GM12891 (cell line): ENCODE measurements around the gene FAM120AOS.
"Not testable (repeated sequence)": the region's sequence is repeated elsewhere in the genome, so short reads cannot be mapped to it uniquely, and the experiment has no call there.

Experiments used
- DNase-seq: peaks from one replicate; pipeline ENCODE4 v3.0.0; 2011; ENCODE audit warnings: low spot score; ENCODE audit not compliant: insufficient read length
- FAIRE-seq: peaks from 2 replicates; lab custom pipeline; 2011; peaks lifted over from hg19 to GRCh38; lab: Jason Lieb, UNC
- PAX5 ChIP-seq: IDR thresholded peaks from 2 replicates; pipeline ENCODE4 v1.6.1; 2011; ENCODE audit warnings: low read length, moderate library complexity, mild to moderate bottlenecking; ENCODE audit not compliant: insufficient read depth, severe bottlenecking
- POLR2A ChIP-seq: IDR thresholded peaks from 2 replicates; pipeline ENCODE4 v1.6.1; 2011; ENCODE audit warnings: low read depth, low read length, control low read depth
- POLR2AphosphoS5 ChIP-seq: IDR thresholded peaks from 2 replicates; pipeline ENCODE4 v1.6.1; 2011; ENCODE audit warnings: low read depth, low read length, control low read depth
- POU2F2 ChIP-seq: IDR thresholded peaks from 2 replicates; pipeline ENCODE4 v1.6.1; 2011; ENCODE audit warnings: low read depth, mild to moderate bottlenecking, control low read depth, low read length, moderate library complexity
- SPI1 ChIP-seq: IDR thresholded peaks from 2 replicates; pipeline ENCODE4 v1.6.1; 2011; ENCODE audit warnings: low read depth, low read length, control low read depth
- TAF1 ChIP-seq: IDR thresholded peaks from 2 replicates; pipeline ENCODE4 v1.6.1; 2011; ENCODE audit warnings: low read depth, low read length, control low read depth

Gene FAM120AOS

GRCh38 chr9:93447655-93448054 is 5.7 kb downstream of the FAM120AOS start:
- FAIRE-seq = no peak
- DNase-seq = no peak
- TF ChIP-seq POLR2A (no peak), PAX5 (no peak), TAF1 (no peak), POLR2AphosphoS5 (no peak), SPI1 (no peak), POU2F2 (no peak)

DNA sequence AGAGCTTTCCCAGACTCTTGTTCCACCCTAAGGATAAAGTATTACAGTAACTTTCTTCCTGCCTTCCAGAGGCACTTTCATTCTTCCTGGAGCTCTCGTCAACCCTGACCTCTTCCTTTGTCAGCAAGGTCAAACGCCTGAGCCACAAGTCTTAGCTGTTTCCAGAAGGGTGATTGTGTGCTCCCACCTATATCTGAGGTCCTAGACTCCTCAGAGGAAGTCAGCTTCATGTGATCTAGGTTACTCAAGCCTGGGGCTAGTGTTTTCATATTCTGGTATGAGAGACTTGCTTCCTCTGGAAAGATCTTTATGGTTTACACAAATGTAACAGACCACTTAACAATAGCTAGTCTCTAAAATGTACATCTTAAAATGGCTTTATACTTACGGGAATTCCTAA is 7.3 kb downstream of the FAM120AOS start:
- TF ChIP-seq POU2F2 (no peak), PAX5 (no peak), POLR2AphosphoS5 (no peak), SPI1 (no peak), POLR2A (no peak), TAF1 (no peak)
- no peak for DNase-seq
- no peak for FAIRE-seq

DNA sequence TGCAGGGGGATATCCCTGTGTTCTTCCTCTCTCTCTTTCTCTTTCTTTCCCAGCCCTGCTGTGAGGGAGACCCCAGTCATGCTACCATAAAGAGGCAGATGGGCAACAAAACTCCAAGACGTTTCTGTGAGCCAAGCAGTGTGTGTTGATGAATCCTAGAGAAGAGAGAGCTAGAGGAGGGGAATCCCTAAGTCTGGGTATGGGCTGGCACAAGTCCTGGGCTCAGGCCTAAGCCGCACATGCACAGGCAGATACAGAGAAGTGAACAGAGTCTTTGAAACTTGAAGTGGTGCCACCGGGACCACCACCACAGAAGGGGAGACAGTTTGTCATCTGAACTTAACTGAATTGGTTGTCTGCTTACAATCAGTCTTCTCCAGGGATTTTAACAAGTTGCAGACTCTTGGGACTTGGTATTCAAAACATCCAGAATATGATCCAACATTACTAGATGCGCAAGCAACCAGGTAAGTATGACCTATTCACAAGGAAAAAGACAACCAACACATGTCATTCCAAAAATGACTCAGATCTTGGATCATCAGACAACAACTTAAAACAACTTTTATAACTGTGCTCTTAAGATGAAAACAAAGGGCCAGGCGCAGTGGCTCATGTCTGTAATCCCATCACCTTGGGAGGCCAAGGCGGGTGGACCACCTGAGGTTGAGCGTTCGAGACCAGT is 12.3 kb downstream of the FAM120AOS start:
- FAIRE-seq = no peak
- TF ChIP-seq SPI1 (no peak), PAX5 (no peak), POLR2A (no peak), POLR2AphosphoS5 (no peak), TAF1 (no peak), POU2F2 (no peak)
- no peak for DNase-seq

GRCh38 chr9:93439301-93439700 is 14.1 kb downstream of the FAM120AOS start:
- not testable (repeated sequence) for DNase-seq, FAIRE-seq

GRCh38 chr9:93437996-93438395 is 15.4 kb downstream of the FAM120AOS start:
- TF ChIP-seq POLR2A (no peak), PAX5 (no peak), POU2F2 (no peak), TAF1 (no peak), POLR2AphosphoS5 (no peak), SPI1 (no peak)
- DNase-seq (no peak), FAIRE-seq (no peak)

DNA sequence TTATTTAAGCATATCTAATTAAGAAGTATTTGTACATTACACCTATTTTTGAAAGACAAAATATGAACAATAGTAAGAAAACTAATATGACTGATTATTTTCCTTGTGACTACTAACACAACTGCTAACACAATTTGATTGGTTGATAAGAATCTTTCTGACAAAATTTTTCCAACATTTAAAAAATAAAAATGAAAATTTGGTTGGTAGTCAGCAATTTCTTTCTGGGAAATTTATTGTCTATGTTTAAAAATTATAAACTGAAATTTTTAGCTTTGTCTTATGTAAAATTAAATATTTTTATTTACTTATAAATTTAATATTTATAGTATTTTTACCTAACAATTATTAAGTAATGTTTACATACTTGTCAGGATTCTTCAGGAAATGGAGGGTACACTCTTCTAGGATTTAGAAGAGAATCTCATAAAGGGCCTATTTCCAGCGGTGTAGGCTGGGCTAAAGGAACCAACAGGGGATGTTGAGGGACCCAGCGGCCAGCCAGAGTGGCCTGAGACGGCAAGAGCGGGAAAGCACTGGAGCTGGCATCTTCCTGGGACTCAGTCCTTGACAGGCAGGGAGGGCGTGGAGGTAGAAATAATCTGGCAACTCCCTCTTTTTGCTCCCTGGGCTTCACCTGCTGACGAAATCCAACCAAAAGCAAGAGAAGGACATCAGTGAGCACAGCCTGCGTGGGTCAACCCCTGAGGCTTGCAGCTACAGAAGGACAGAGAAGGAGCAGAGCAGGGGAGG is 16.6 kb downstream of the FAM120AOS start:
- FAIRE-seq (no peak), DNase-seq (no peak)
- TF ChIP-seq TAF1 (no peak), POU2F2 (no peak), PAX5 (no peak), POLR2AphosphoS5 (no peak), SPI1 (no peak), POLR2A (no peak)

GRCh38 chr9:93436218-93436617 is 17.2 kb downstream of the FAM120AOS start:
- DNase-seq (no peak), FAIRE-seq (no peak)
- TF ChIP-seq SPI1 = no peak
- no peak for TF ChIP-seq POLR2A
- no peak for TF ChIP-seq POU2F2
- TF ChIP-seq PAX5 = no peak
- no peak for TF ChIP-seq TAF1
- no peak for TF ChIP-seq POLR2AphosphoS5

DNA sequence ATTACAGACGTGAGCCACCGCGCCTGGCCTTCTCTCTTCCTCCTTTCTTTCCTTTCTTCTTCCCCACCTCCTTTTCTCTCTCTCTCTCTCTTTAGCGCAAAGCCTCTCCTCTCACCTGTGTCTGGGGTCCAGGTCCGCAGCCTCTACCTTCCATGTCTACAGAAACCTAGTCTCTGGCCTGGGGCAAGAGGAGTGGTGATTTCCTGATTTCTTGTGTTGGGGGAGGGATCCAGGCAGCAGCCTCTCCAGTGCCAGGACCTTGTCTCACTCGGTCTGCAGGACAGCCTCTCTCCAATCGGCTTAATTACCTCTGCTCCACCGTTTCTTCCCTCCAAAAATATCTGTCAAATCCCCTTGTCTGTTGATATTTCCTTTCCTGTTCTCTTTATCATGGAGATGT is 18.0 kb downstream of the FAM120AOS start:
- DNase-seq (no peak), FAIRE-seq (no peak)
- TF ChIP-seq POU2F2 (no peak), SPI1 (no peak), PAX5 (no peak), POLR2AphosphoS5 (no peak), TAF1 (no peak), POLR2A (no peak)

GRCh38 chr9:93434056-93434455 is 19.3 kb downstream of the FAM120AOS start:
- FAIRE-seq = no peak
- DNase-seq = no peak
- TF ChIP-seq POLR2A (no peak), POLR2AphosphoS5 (no peak), SPI1 (no peak), POU2F2 (no peak), TAF1 (no peak), PAX5 (no peak)

GRCh38 chr9:93432964-93433363 is 20.4 kb downstream of the FAM120AOS start:
- no peak for FAIRE-seq
- TF ChIP-seq POU2F2 = no peak
- TF ChIP-seq POLR2A = no peak
- TF ChIP-seq PAX5 = no peak
- peak; percentile 77 for TF ChIP-seq SPI1
- TF ChIP-seq TAF1 = no peak
- no peak for TF ChIP-seq POLR2AphosphoS5
- DNase-seq = no peak
